Erythroblast (primary cell): ENCODE results near the gene PRB3.

Experiments
- GATA1 ChIP-seq: IDR thresholded peaks from 2 replicates; pipeline ENCODE4 v1.6.1; 2011; ENCODE audit warnings: low read depth, mild to moderate bottlenecking, control low read depth, low read length, moderate library complexity
- POLR2A ChIP-seq: IDR thresholded peaks from 2 replicates; pipeline ENCODE4 v1.6.1; 2011; ENCODE audit warnings: mild to moderate bottlenecking, low read length

- TF ChIP-seq POLR2A (no peak), GATA1 (no peak)
These were observed 29.1 kb downstream of the PRB3 start for GRCh38 chr12:11240348-11240930.
